SK-N-SH treated with all-trans-retinoic acid at 6 μM for 48 hours (cell line): ENCODE results near the gene KLHDC8A.

Source experiments
- ATAC-seq: fragments of 200-7000 bp; cut with Tn5 transposase; 3 replicates; pipeline ENCODE4 v1.9.1; 2020; ENCODE audit warnings: mild to moderate bottlenecking, moderate library complexity
- ARNTL ChIP-seq: fragments of 450-650 bp; formaldehyde crosslinking; IDR thresholded peaks from 2 replicates; pipeline ENCODE4 v1.5.0; 2020; ENCODE audit warnings: low read depth, mild to moderate bottlenecking, moderate library complexity, borderline replicate concordance
- CREB5 ChIP-seq: fragments of 250-450 bp; sonication (Bioruptor Pico); IDR thresholded peaks from 2 replicates; pipeline ENCODE4 v1.5.1; 2020; ENCODE audit warnings: low read depth, mild to moderate bottlenecking, moderate library complexity
- CSDC2 ChIP-seq: fragments of 250-450 bp; sonication (Bioruptor Pico); IDR thresholded peaks from 2 replicates; pipeline ENCODE4 v1.5.0; 2020; ENCODE audit warnings: mild to moderate bottlenecking, moderate library complexity
- CSRNP3 ChIP-seq: fragments of 250-450 bp; sonication (Bioruptor Pico); IDR thresholded peaks from 2 replicates; pipeline ENCODE4 v1.5.1; 2021; ENCODE audit warnings: mild to moderate bottlenecking, moderate library complexity
- ESRRG ChIP-seq: fragments of 250-450 bp; sonication (Bioruptor Pico); IDR thresholded peaks from 2 replicates; pipeline ENCODE4 v1.6.1; 2021; ENCODE audit warnings: mild to moderate bottlenecking
- ISL1 ChIP-seq: fragments of 250-450 bp; sonication (Bioruptor Pico); IDR thresholded peaks from 2 replicates; pipeline ENCODE4 v2.1.2; 2022; ENCODE audit warnings: mild to moderate bottlenecking, moderate library complexity
- OSR1 ChIP-seq: fragments of 250-450 bp; sonication (Bioruptor Pico); IDR thresholded peaks from 2 replicates; pipeline ENCODE4 v1.8.0; 2022; ENCODE audit warnings: moderate library complexity, mild to moderate bottlenecking, inconsistent platforms
- PATZ1 ChIP-seq: fragments of 250-450 bp; sonication (Bioruptor Pico); IDR thresholded peaks from 2 replicates; pipeline ENCODE4 v1.8.0; 2020; ENCODE audit warnings: mild to moderate bottlenecking, moderate library complexity, borderline replicate concordance
- POU6F1 ChIP-seq: fragments of 250-450 bp; sonication (Bioruptor Pico); IDR thresholded peaks from 2 replicates; pipeline ENCODE4 v1.8.0; 2021; ENCODE audit warnings: low read depth, mild to moderate bottlenecking, moderate library complexity, borderline replicate concordance
- PPARA ChIP-seq: fragments of 250-450 bp; sonication (Bioruptor Pico); IDR thresholded peaks from 2 replicates; pipeline ENCODE4 v1.5.0; 2020; ENCODE audit warnings: mild to moderate bottlenecking, borderline replicate concordance
- RARB ChIP-seq: fragments of 250-450 bp; sonication (Bioruptor Pico); IDR thresholded peaks from 2 replicates; pipeline ENCODE4 v1.8.0; 2021; ENCODE audit warnings: mild to moderate bottlenecking, moderate library complexity
- SNAI2 ChIP-seq: fragments of 250-450 bp; sonication (Bioruptor Pico); IDR thresholded peaks from 2 replicates; pipeline ENCODE4 v1.5.0; 2020; ENCODE audit warnings: mild to moderate bottlenecking, moderate library complexity
- TCF4 ChIP-seq: fragments of 250-450 bp; sonication (Bioruptor Pico); IDR thresholded peaks from 2 replicates; pipeline ENCODE4 v1.8.0; 2021; ENCODE audit warnings: mild to moderate bottlenecking, moderate library complexity, borderline replicate concordance
- TOX ChIP-seq: fragments of 250-450 bp; sonication (Bioruptor Pico); IDR thresholded peaks from 2 replicates; pipeline ENCODE4 v1.8.0; 2021; ENCODE audit warnings: mild to moderate bottlenecking, moderate library complexity, borderline replicate concordance
- TSHZ2 ChIP-seq: fragments of 250-450 bp; sonication (Bioruptor Pico); IDR thresholded peaks from 2 replicates; pipeline ENCODE4 v1.5.0; 2020; ENCODE audit warnings: mild to moderate bottlenecking, moderate library complexity
- ZC3H10 ChIP-seq: fragments of 250-450 bp; sonication (Bioruptor Pico); IDR thresholded peaks from 2 replicates; pipeline ENCODE4 v1.5.1; 2021; ENCODE audit warnings: mild to moderate bottlenecking, moderate library complexity
- ZFP3 ChIP-seq: fragments of 250-450 bp; sonication (Bioruptor Pico); IDR thresholded peaks from 2 replicates; pipeline ENCODE4 v1.5.0; 2020; ENCODE audit warnings: mild to moderate bottlenecking, moderate library complexity
- ZFP30 ChIP-seq: fragments of 450-650 bp; formaldehyde crosslinking; IDR thresholded peaks from 2 replicates; pipeline ENCODE4 v1.5.0; 2022; ENCODE audit warnings: mild to moderate bottlenecking, moderate library complexity
- ZNF565 ChIP-seq: fragments of 450-650 bp; formaldehyde crosslinking; conservative IDR thresholded peaks from 2 replicates; pipeline ENCODE4 v1.5.0; 2020; ENCODE audit warnings: low read depth, mild to moderate bottlenecking, moderate library complexity
- ZNF70 ChIP-seq: fragments of 450-650 bp; formaldehyde crosslinking; IDR thresholded peaks from 2 replicates; pipeline ENCODE4 v1.5.0; 2020; ENCODE audit warnings: mild to moderate bottlenecking, moderate library complexity
- ZNF8 ChIP-seq: fragments of 450-650 bp; formaldehyde crosslinking; IDR thresholded peaks from 2 replicates; pipeline ENCODE4 v1.5.0; 2020; ENCODE audit warnings: mild to moderate bottlenecking, moderate library complexity

The KLHDC8A gene

GRCh38 chr1:205353612-205354011, 3.1 kb downstream of the KLHDC8A start:
- TF ChIP-seq TOX: no peak
- no peak for TF ChIP-seq PPARA (CRISPR knock-in tag)
- no peak for TF ChIP-seq CSRNP3
- no peak for TF ChIP-seq ISL1 (CRISPR knock-in tag)
- no peak for TF ChIP-seq TSHZ2 (CRISPR knock-in tag)
- no peak for TF ChIP-seq ZFP3 (CRISPR knock-in tag)
- TF ChIP-seq POU6F1 (CRISPR knock-in tag): no peak
- no peak for TF ChIP-seq ZNF8
- no peak for TF ChIP-seq ZNF70
- no peak for TF ChIP-seq CSDC2 (CRISPR knock-in tag)
- no peak for TF ChIP-seq ZFP30
- TF ChIP-seq SNAI2 (CRISPR knock-in tag): no peak
- no peak for ATAC-seq

GRCh38 chr1:205353191-205353590, 3.5 kb downstream of the KLHDC8A start:
- TF ChIP-seq ARNTL (CRISPR knock-in tag) (no peak), PATZ1 (no peak)
- no peak for ATAC-seq

GRCh38 chr1:205351984-205352713, 4.6 kb downstream of the KLHDC8A start:
- TF ChIP-seq ZFP3 (CRISPR knock-in tag) (no peak), ZNF565 (CRISPR knock-in tag) (no peak), CREB5 (CRISPR knock-in tag) (no peak), TOX (no peak), PATZ1 (no peak), ARNTL (CRISPR knock-in tag) (no peak), ISL1 (CRISPR knock-in tag) (no peak), ZNF8 (no peak), TSHZ2 (CRISPR knock-in tag) (no peak), OSR1 (CRISPR knock-in tag) (no peak), TCF4 (CRISPR knock-in tag) (no peak), CSRNP3 (no peak), ZC3H10 (CRISPR knock-in tag) (no peak), RARB (CRISPR knock-in tag) (no peak), ESRRG (CRISPR knock-in tag) (no peak), ZNF70 (no peak)
- TF ChIP-seq, all 23 proteins: peak for 0
- ATAC-seq: no peak
